Common myeloid progenitor, CD34-positive (primary cell): ENCODE data around the gene ZDHHC14.

Experiments
- CTCF ChIA-PET: fragments of 350-600 bp; sonication (Branson Sonifier 250); formaldehyde crosslinking; loops from one replicate; lab custom pipeline; 2021; ENCODE audit warnings: antibody characterized with exemption; lab: Charles Lee
- POLR2A ChIA-PET: fragments of 350-600 bp; sonication (Branson Sonifier 250); formaldehyde crosslinking; loops from one replicate; lab custom pipeline; 2021; ENCODE audit warnings: antibody characterized with exemption; lab: Charles Lee
- DNase-seq, 3 donors: peaks; one replicate each; pipeline versions ENCODE4 v3.0.0 to v3.0.0-alpha.2; 2013
- H3K27ac ChIP-seq, 2 experiments: 1 replicate in 1 of 2; 2 replicates in 1 of 2; pipeline ENCODE4 v1.7.0; 2013; ENCODE audit warnings: inconsistent platforms in 2 of 2, low read length in 2 of 2, mild to moderate bottlenecking in 2 of 2, low read depth in 1 of 2, moderate library complexity in 1 of 2; ENCODE audit not compliant: severe bottlenecking in 2 of 2, insufficient read depth in 1 of 2, poor library complexity in 1 of 2
- H3K27me3 ChIP-seq, 5 experiments: replicated peaks in 2 of 5; 1 replicate in 3 of 5; 2 replicates in 2 of 5; pipeline versions ENCODE4 v1.6.1 to v1.7.0; 2013; ENCODE audit warnings: low read length in 4 of 5, mild to moderate bottlenecking in 2 of 5, moderate library complexity in 2 of 5, inconsistent platforms in 1 of 5; ENCODE audit not compliant: insufficient read depth in 5 of 5, control insufficient read depth in 4 of 5
- H3K36me3 ChIP-seq, 4 experiments: 1 replicate in 2 of 4; 2 replicates in 2 of 4; pipeline versions ENCODE4 v1.6.1 to v1.7.0; 2013; ENCODE audit warnings: low read length in 3 of 4, control low read depth in 1 of 4, mild to moderate bottlenecking in 1 of 4; ENCODE audit not compliant: control insufficient read depth in 4 of 4, insufficient read depth in 4 of 4
- H3K4me1 ChIP-seq, 4 experiments: 1 replicate in 3 of 4; 2 replicates in 1 of 4; pipeline versions ENCODE4 v1.6.1 to v1.7.1; 2013; ENCODE audit warnings: low read length in 3 of 4, mild to moderate bottlenecking in 3 of 4, control low read depth in 1 of 4, inconsistent platforms in 1 of 4, moderate library complexity in 1 of 4; ENCODE audit not compliant: control insufficient read depth in 4 of 4, insufficient read depth in 4 of 4; ENCODE audit errors: control extremely low read depth in 1 of 4
- H3K4me3 ChIP-seq, 7 experiments: 1 replicate in 4 of 7; 2 replicates in 3 of 7; pipeline versions ENCODE4 v1.5.1 to v1.7.0; 2013; ENCODE audit warnings: mild to moderate bottlenecking in 7 of 7, low read length in 6 of 7, moderate library complexity in 6 of 7, inconsistent platforms in 2 of 7, low read depth in 2 of 7, control low read depth in 1 of 7; ENCODE audit not compliant: insufficient read depth in 4 of 7, control insufficient read depth in 1 of 7; ENCODE audit errors: extremely low read depth in 1 of 7
- H3K9me3 ChIP-seq, 5 experiments: 1 replicate in 4 of 5; 2 replicates in 1 of 5; pipeline versions ENCODE4 v1.6.1 to v1.7.1; 2013; ENCODE audit warnings: low read length in 4 of 5, mild to moderate bottlenecking in 2 of 5, inconsistent platforms in 1 of 5, low read depth in 1 of 5, moderate library complexity in 1 of 5; ENCODE audit not compliant: control insufficient read depth in 4 of 5, insufficient read depth in 2 of 5; ENCODE audit errors: control extremely low read depth in 1 of 5
- WGBS: methylation state at CpG from one replicate; pipeline ENCODE4 v1.1.5; 2013; ENCODE audit not compliant: insufficient coverage; 5-methylcytosine and 5-hydroxymethylcytosine counted together

Gene ZDHHC14

GRCh38 chr6:157505912-157506491 is 125.0 kb downstream of the ZDHHC14 start:
- Histone ChIP-seq H3K4me3 (no peak overlapping the region), H3K4me1 (peaks cover 0 to 11% (median 8%) of the 10 kb centered on the region in 4 experiments), H3K27me3 (no peaks in the 10 kb centered on the region), H3K27ac (no peak overlapping the region), H3K9me3 (peaks cover 5 to 23% (median 10%) of the 10 kb centered on the region in 5 experiments), H3K36me3 (peaks cover 0 to 4% (median 1%) of the 10 kb centered on the region in 4 experiments)
- peak in 2 of 3 donors; percentile 27 to 47 for DNase-seq
- 100% methylated on average over 2 of the region's 3 CpGs for WGBS
- POLR2A ChIA-PET, result no interaction called here
- CTCF ChIA-PET, result interaction anchor here (0.9 to 1.2 kb wide), 2 partner anchors 18 to 77 kb away, joined by 3 read pairs; no protein-coding TSS in a partner anchor

DNA sequence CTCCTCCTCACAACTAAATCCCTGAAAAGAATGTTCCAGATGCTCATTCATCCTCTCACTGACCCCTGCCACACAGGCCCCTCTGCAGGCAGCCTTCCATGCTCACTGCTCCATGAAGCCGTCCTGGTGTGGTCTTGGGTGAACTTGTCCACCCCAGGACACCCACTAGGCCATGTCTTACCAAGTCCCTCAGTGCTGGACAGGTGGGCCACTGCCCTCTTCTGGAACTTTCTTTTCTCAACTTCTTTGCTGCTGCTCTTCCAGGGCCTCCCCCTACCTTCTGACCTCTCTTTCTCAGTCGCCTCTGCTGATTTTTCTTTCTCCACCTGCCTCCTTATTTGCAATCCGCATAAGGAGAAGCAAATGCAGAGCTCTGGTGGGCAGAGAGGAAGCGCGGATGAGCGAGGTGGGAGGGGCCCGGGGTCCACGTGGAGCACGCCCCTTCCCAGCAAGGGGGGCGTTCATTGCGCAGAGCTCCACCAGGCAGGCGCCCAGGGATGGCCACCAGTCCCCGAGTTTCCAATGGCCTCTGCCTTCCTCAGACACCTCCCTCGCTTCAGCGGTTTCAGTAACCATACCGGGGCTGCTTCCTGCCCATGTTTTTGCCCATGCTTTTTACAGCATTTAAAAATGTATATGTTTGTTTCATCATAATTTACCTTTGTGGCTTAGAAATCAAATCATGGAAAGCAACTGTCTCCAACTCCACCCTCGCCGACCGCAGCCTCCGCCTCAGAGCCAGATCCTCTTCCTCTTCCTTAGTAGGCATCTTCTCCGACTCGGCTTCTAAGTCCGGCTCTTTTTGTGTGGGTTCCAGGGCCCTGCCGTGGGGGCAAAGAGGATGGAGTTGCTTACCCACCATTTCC is 129.6 kb downstream of the ZDHHC14 start:
- WGBS, result 63% methylated on average over 11 of the region's 24 CpGs
- H3K27ac ChIP-seq, result peak overlapping the region in 1 of 2 experiments; percentile 10
- ChIA-PET POLR2A (no interaction called here), CTCF (no interaction called here)
- H3K36me3 ChIP-seq, result peaks cover 0 to 2% (median under 1%) of the 10 kb centered on the region in 4 experiments
- peak in 2 of 3 donors; percentile 60 to 72 for DNase-seq
- H3K4me3 ChIP-seq, result peak overlapping the region in 6 of 7 experiments; percentile 20 to 66 (median 46)
- H3K9me3 ChIP-seq, result peaks cover 5 to 16% (median 8%) of the 10 kb centered on the region in 5 experiments
- H3K27me3 ChIP-seq, result no peaks in the 10 kb centered on the region
- H3K4me1 ChIP-seq, result peaks cover 0 to 28% (median 19%) of the 10 kb centered on the region in 4 experiments

DNA sequence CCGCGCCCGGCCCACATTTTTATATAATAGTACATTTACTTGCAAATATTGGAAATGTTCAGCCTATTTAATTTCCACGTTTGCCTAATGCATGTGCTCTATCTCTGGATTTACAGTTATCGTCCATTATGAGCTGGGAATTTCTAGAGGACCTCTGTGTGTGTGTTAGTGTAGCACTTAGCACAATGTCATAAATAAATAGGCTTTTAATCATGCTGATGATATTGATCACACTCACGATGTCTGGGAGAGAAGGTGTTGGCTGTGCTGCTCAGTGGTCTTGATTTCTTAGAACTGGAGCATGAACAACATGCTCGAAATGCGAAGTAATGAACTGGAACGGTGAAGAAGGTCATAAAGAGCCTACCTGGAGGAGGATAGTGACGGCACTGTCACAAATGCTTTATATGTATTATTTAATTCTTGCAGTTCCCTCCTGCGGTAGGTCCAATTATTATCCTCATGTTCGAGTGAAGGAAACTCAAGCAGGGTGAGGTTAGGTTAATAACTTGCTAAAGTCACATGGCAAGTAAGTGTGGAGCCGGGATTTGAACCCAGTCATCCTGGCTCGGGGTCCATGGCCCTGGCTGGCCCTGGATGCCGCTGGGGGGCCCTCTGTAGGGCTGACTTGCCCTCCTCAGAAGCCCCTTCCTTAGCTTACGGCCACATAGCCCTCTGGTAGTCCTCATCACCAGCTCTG is 130.8 kb downstream of the ZDHHC14 start:
- Histone ChIP-seq H3K27me3 (no peaks in the 10 kb centered on the region), H3K36me3 (no peaks in the 10 kb centered on the region), H3K9me3 (peaks cover 0 to 4% (median under 1%) of the 10 kb centered on the region in 5 experiments), H3K4me1 (peaks cover 0 to 36% (median 21%) of the 10 kb centered on the region in 4 experiments), H3K27ac (no peak overlapping the region), H3K4me3 (no peak overlapping the region)
- 95% methylated on average over 10 of the region's 16 CpGs for WGBS
- no peak for DNase-seq
- CTCF ChIA-PET, result no interaction called here
- POLR2A ChIA-PET, result no interaction called here

DNA sequence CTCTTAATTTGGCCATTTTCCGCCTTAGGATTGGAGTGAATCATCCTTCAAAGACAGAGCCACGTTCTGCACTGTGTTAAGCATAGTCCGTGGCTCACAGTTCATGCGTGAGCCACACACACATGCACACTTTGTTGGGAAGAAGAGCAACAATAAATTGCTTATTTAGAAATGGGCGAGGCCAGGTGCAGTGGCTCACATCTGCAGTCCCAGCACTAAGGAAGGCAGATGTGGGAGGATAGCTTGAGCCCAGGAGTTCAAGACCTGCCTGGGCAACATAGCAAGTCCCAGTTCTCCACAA is 131.3 kb downstream of the ZDHHC14 start:
- Histone ChIP-seq H3K36me3 (no peaks in the 10 kb centered on the region), H3K27me3 (no peaks in the 10 kb centered on the region), H3K9me3 (peaks cover 0 to 3% (median 0%) of the 10 kb centered on the region in 5 experiments), H3K27ac (no peak overlapping the region), H3K4me3 (no peak overlapping the region), H3K4me1 (peaks cover 0 to 36% (median 21%) of the 10 kb centered on the region in 4 experiments)
- 97% methylated on average over 5 of the region's 5 CpGs for WGBS
- ChIA-PET CTCF (no interaction called here), POLR2A (no interaction called here)
- DNase-seq, result no peak

DNA sequence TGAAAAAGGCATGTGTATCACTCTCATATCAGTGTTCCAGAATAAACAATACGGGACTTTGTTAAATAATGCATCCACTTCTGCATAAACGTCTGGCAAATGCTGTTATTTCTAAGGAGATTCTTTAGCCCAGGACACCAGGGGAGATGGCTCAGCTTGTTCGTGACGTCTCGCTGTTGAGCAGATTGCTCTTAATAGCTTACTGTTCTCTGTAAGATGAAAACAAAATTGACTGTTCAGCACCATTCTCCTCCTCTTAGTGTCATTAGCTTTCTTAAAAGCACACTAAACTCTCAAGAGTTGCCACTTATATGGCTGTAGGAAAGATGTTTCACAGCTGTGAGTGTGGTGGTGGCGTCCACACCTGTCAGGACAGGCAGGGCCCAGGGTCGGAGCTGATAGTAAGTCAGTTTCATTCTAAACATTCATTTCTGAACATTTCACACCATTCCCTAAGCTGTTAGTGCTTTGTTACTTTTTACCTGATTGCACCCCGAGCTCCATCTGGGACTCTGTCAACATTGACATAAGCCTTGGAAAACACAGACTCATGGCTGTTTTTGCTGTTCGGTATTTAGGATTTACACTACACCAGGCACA is 132.1 kb downstream of the ZDHHC14 start:
- CTCF ChIA-PET, result interaction anchor here (0.7 to 0.8 kb wide), 2 partner anchors 11 to 23 kb away, joined by 3 read pairs; no protein-coding TSS in a partner anchor
- 98% methylated on average over 5 of the region's 9 CpGs for WGBS
- POLR2A ChIA-PET, result interaction anchor here (0.5 to 0.6 kb wide), 2 partner anchors 9 to 151 kb away, joined by 3 to 5 read pairs; no protein-coding TSS in a partner anchor

DNA sequence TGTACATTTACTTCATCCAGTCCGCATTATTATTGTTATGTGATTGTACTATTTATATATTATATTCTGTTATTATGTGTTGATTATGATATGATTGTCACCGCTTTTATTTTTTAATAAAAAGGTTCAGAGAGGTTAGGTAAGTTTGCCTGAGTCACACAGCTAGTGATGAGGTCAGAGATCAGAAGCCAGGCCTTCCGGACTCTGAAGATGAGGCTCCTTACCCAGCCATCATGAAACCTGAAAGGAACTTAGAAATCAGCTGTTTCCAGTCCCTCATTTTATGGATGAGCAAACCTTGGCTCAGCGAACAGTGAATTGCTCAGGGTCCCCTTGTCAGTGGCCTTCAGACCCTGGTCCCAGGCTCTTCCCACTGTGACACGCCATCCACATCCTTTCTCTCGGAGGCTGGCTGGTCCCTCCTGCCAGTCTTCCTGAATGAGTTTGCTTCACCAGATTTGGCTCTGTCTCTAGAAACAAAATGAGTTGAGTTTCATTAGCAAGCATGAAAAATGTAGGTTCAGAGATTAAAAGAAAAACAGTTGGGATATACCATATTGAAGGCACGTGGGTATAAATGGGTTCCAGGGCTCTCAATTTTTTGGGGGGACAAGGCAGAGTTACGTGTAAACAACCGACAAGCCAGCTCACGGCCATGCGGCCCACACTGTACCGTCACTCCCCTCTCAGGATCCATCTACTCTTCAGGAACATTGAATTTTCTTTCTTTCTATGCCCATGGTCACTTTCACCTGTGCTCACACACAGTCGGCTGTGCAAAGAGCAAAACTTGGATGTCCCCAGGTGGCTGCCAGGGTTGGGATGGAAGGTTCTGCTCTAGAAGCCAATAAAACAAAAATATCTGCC is 132.9 kb downstream of the ZDHHC14 start:
- H3K4me1 ChIP-seq, result peaks cover 0 to 36% (median 21%) of the 10 kb centered on the region in 4 experiments
- no peak overlapping the region for H3K4me3 ChIP-seq
- ChIA-PET POLR2A (interaction anchor here (0.5 to 0.6 kb wide), 2 partner anchors 9 to 150 kb away, joined by 3 to 5 read pairs; no protein-coding TSS in a partner anchor), CTCF (interaction anchor here (0.7 to 1.9 kb wide), 3 partner anchors 10 to 51 kb away, joined by 3 to 6 read pairs (median 3); no protein-coding TSS in a partner anchor)
- H3K27me3 ChIP-seq, result no peaks in the 10 kb centered on the region
- peak overlapping the region in 1 of 2 experiments; percentile 85 for H3K27ac ChIP-seq
- WGBS, result 90% methylated on average over 10 of the region's 13 CpGs
- no peaks in the 10 kb centered on the region for H3K9me3 ChIP-seq
- no peaks in the 10 kb centered on the region for H3K36me3 ChIP-seq
- no peak for DNase-seq

More for the DNA sequence above, 132.1 kb downstream of the ZDHHC14 start:
- no peaks in the 10 kb centered on the region for H3K36me3 ChIP-seq
- no peaks in the 10 kb centered on the region for H3K9me3 ChIP-seq
- H3K4me3 ChIP-seq, result no peak overlapping the region
- H3K27me3 ChIP-seq, result no peaks in the 10 kb centered on the region
- no peak for DNase-seq
- peak overlapping the region in 1 of 2 experiments; percentile 1 for H3K27ac ChIP-seq
- H3K4me1 ChIP-seq, result peaks cover 0 to 36% (median 21%) of the 10 kb centered on the region in 4 experiments
